Endothelial cell of umbilical vein (primary cell): ENCODE results near the gene UBE2E1.

ENCODE experiments used
- GATA2 ChIP-seq: IDR thresholded peaks from 2 replicates; pipeline ENCODE4 v1.7.0; 2011; ENCODE audit warnings: low read depth, mild to moderate bottlenecking, moderate library complexity, mixed read lengths, low read length; ENCODE audit not compliant: insufficient read length, insufficient read depth
- TF ChIP-seq, protein P1 (sequence below), 2 donors: IDR thresholded peaks; 1 replicate in 1 of 2; 2 replicates in 1 of 2; pipeline ENCODE4 v1.5.1; 2011; ENCODE audit warnings: low read length in 2 of 2, mild to moderate bottlenecking in 2 of 2, moderate library complexity in 2 of 2, control low read depth in 1 of 2, inconsistent platforms in 1 of 2, low read depth in 1 of 2; ENCODE audit not compliant: insufficient read depth in 1 of 2; ENCODE audit errors: extremely low read depth in 1 of 2

DNA sequence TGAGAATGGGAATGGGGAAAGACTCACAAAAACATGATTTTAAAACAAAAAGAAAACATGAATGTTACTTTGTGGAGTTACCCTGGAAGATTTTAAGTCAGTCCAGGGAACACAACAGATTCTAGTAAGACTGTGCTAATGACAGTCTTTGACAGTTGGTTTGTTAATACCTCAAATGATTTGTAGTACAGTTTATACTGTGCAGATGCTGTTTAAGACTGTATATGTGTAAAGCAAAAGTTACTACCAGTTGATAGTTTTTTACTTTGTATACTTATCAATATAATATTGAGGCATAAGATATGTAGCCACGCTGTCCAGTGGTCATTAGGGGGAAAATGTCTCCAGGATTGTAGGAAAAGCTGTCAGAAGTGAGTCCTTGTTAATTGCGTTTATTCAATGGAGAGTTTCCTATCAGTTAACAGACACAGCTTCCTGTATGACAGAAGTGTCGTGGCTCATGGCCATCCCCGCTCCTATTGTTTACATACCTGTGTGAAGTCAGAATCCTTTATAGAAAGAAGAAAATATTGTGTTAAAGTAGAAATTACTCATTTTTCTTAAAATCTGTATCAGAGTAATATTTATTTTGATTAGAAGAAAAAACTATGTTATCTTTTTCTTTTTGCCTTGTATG is 75.1 kb downstream of the UBE2E1 start:
- peak; percentile 60 for TF ChIP-seq GATA2
- TF ChIP-seq, protein P1, sequence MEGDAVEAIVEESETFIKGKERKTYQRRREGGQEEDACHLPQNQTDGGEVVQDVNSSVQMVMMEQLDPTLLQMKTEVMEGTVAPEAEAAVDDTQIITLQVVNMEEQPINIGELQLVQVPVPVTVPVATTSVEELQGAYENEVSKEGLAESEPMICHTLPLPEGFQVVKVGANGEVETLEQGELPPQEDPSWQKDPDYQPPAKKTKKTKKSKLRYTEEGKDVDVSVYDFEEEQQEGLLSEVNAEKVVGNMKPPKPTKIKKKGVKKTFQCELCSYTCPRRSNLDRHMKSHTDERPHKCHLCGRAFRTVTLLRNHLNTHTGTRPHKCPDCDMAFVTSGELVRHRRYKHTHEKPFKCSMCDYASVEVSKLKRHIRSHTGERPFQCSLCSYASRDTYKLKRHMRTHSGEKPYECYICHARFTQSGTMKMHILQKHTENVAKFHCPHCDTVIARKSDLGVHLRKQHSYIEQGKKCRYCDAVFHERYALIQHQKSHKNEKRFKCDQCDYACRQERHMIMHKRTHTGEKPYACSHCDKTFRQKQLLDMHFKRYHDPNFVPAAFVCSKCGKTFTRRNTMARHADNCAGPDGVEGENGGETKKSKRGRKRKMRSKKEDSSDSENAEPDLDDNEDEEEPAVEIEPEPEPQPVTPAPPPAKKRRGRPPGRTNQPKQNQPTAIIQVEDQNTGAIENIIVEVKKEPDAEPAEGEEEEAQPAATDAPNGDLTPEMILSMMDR (IDR thresholded peaks at IDR 0.05; ENCODE audit: extremely low read depth in 1 of 2, insufficient read depth in 1 of 2, low read depth in 1 of 2, low read length in 2 of 2), result no peak
